ENCODE results near the gene F2RL1. TPM values are rescaled to one million over a fixed set of nuclear protein-coding genes. Genes with fewer than 3 reads are reported as not detected.

Gene F2RL1
- total RNA-seq, 1 donor from 2014 or later, result 0.25 TPM

- intact Hi-C loops (cut with micrococcal nuclease), result loop anchor here (10.0 kb wide), 2 partner anchors 135 to 445 kb away; partner anchors contain the start of genes F2R and IQGAP2
Measured at GRCh38 chr5:76849419-76850291, 30.8 kb downstream of the F2RL1 start, which contains the start of gene S100Z. TSS of gene S100Z (plus strand) at chr5:76850014. CDS start at chr5:76875360, 25,346 bp downstream.

- intact Hi-C loops (cut with micrococcal nuclease), result loop anchor here (10.0 kb wide), 2 partner anchors 136 to 446 kb away; partner anchors contain the start of genes F2R and IQGAP2
Measured at GRCh38 chr5:76850543-76851145, 31.8 kb downstream of the F2RL1 start.

GRCh38 chr5:76851728-76852369 is 33.0 kb downstream of the F2RL1 start:
- intact Hi-C loops (cut with micrococcal nuclease), result loop anchor here (10.0 kb wide), 2 partner anchors 137 to 447 kb away; partner anchors contain the start of genes F2R and IQGAP2

- intact Hi-C loops (cut with micrococcal nuclease), result loop anchor here (10.0 kb wide), 2 partner anchors 138 to 448 kb away; partner anchors contain the start of genes F2R and IQGAP2
Measured at GRCh38 chr5:76852772-76853171, 33.9 kb downstream of the F2RL1 start.

GRCh38 chr5:76853741-76854140 is 34.9 kb downstream of the F2RL1 start:
- intact Hi-C loops (cut with micrococcal nuclease), result loop anchor here (10.0 kb wide), 2 partner anchors 139 to 449 kb away; partner anchors contain the start of genes F2R and IQGAP2

GRCh38 chr5:76854644-76855043 is 35.8 kb downstream of the F2RL1 start:
- intact Hi-C loops (cut with micrococcal nuclease), result loop anchor here (10.0 kb wide), 2 partner anchors 140 to 450 kb away; partner anchors contain the start of genes F2R and IQGAP2

GRCh38 chr5:76855501-76855900 is 36.7 kb downstream of the F2RL1 start:
- intact Hi-C loops (cut with micrococcal nuclease), result loop anchor here (10.0 kb wide), 2 partner anchors 141 to 451 kb away; partner anchors contain the start of genes F2R and IQGAP2

GRCh38 chr5:76855961-76856360 is 37.1 kb downstream of the F2RL1 start:
- intact Hi-C loops (cut with micrococcal nuclease), result loop anchor here (10.0 kb wide), 2 partner anchors 141 to 451 kb away; partner anchors contain the start of genes F2R and IQGAP2

GRCh38 chr5:76856800-76857199 is 38.0 kb downstream of the F2RL1 start:
- intact Hi-C loops (cut with micrococcal nuclease), result loop anchor here (10.0 kb wide), 2 partner anchors 142 to 452 kb away; partner anchors contain the start of genes F2R and IQGAP2

GRCh38 chr5:76859591-76860247 is 40.9 kb downstream of the F2RL1 start:
- intact Hi-C loops (cut with micrococcal nuclease), result loop anchor here (10.0 kb wide), 2 partner anchors 145 to 455 kb away; partner anchors contain the start of genes F2R and IQGAP2

GRCh38 chr5:76861612-76862011 is 42.8 kb downstream of the F2RL1 start:
- intact Hi-C loops (cut with micrococcal nuclease), result no loop called here

- intact Hi-C loops (cut with micrococcal nuclease), result no loop called here
Measured at GRCh38 chr5:76863001-76863400, 44.2 kb downstream of the F2RL1 start.

- intact Hi-C loops (cut with micrococcal nuclease), result loop anchor here (5.0 kb wide), 2 partner anchors 166 to 276 kb away; partner anchors contain the start of gene AGGF1
Measured at GRCh38 chr5:76866503-76866902, 47.7 kb downstream of the F2RL1 start.

- intact Hi-C loops (cut with micrococcal nuclease), result loop anchor here (5.0 kb wide), 2 partner anchors 165 to 275 kb away; partner anchors contain the start of gene AGGF1
Measured at GRCh38 chr5:76867038-76867437, 48.2 kb downstream of the F2RL1 start.

GRCh38 chr5:76867827-76868693 is 49.2 kb downstream of the F2RL1 start:
- intact Hi-C loops (cut with micrococcal nuclease), result loop anchor here (1.0 to 5.0 kb wide), 6 partner anchors 148 to 623 kb away; partner anchors contain the start of gene AGGF1

GRCh38 chr5:76870046-76870445 is 51.2 kb downstream of the F2RL1 start:
- intact Hi-C loops (cut with micrococcal nuclease), result no loop called here

GRCh38 chr5:76874088-76874581 is 55.3 kb downstream of the F2RL1 start:
- intact Hi-C loops (cut with micrococcal nuclease), result no loop called here

Measured in T-helper 2 cell treated with Interferon-gamma antibody and Interleukin-4, amounts not matched to agents 100 ng/mL and 5 ng/mL, for 36 hours (primary cell).